Measurements from ENCODE around the gene BST2.
A peak's percentile ranks its signal among the peaks of the same experiment; 100 is the strongest.

The BST2 gene, protein sequence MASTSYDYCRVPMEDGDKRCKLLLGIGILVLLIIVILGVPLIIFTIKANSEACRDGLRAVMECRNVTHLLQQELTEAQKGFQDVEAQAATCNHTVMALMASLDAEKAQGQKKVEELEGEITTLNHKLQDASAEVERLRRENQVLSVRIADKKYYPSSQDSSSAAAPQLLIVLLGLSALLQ
- long read RNA-seq, donor 1, transcript BST2-201 (5 exons, 1,019 nt), result major isoform, 130 of 175 reads
- long read RNA-seq, donor 1, partial matches to known transcripts, result 26 of 175 reads
- long read RNA-seq, donor 1, other reads (novel, unspliced or antisense), result 17 of 175 reads
- long read RNA-seq, donor 2, transcript BST2-201 (5 exons, 1,019 nt), result major isoform, 53 of 102 reads
- long read RNA-seq, donor 2, partial matches to known transcripts, result 23 of 102 reads
- long read RNA-seq, donor 2, other reads (novel, unspliced or antisense), result 26 of 102 reads
- long read RNA-seq, donor 3, transcript BST2-201 (5 exons, 1,019 nt), result major isoform, 55 of 67 reads
- long read RNA-seq, donor 3, partial matches to known transcripts, result 9 of 67 reads
- long read RNA-seq, donor 3, other reads (novel, unspliced or antisense), result 0 of 67 reads
- long read RNA-seq, donor 4, transcript BST2-201 (5 exons, 1,019 nt), result major isoform, 75 of 142 reads
- long read RNA-seq, donor 4, partial matches to known transcripts, result 26 of 142 reads
- long read RNA-seq, donor 4, other reads (novel, unspliced or antisense), result 40 of 142 reads
- long read RNA-seq, donor 5, transcript BST2-201 (5 exons, 1,019 nt), result major isoform, 159 of 342 reads
- long read RNA-seq, donor 5, partial matches to known transcripts, result 164 of 342 reads
- long read RNA-seq, donor 5, other reads (novel, unspliced or antisense), result 17 of 342 reads
- long read RNA-seq, donor 6, transcript BST2-201 (5 exons, 1,019 nt), result major isoform, 40 of 146 reads
- long read RNA-seq, donor 6, partial matches to known transcripts, result 67 of 146 reads
- long read RNA-seq, donor 6, other reads (novel, unspliced or antisense), result 39 of 146 reads
- long read RNA-seq, donor 7, result 0 reads
- long read RNA-seq, donor 8, transcript BST2-201 (5 exons, 1,019 nt), result major isoform, 94 of 116 reads
- long read RNA-seq, donor 8, partial matches to known transcripts, result 17 of 116 reads
- long read RNA-seq, donor 8, other reads (novel, unspliced or antisense), result 5 of 116 reads

DNA sequence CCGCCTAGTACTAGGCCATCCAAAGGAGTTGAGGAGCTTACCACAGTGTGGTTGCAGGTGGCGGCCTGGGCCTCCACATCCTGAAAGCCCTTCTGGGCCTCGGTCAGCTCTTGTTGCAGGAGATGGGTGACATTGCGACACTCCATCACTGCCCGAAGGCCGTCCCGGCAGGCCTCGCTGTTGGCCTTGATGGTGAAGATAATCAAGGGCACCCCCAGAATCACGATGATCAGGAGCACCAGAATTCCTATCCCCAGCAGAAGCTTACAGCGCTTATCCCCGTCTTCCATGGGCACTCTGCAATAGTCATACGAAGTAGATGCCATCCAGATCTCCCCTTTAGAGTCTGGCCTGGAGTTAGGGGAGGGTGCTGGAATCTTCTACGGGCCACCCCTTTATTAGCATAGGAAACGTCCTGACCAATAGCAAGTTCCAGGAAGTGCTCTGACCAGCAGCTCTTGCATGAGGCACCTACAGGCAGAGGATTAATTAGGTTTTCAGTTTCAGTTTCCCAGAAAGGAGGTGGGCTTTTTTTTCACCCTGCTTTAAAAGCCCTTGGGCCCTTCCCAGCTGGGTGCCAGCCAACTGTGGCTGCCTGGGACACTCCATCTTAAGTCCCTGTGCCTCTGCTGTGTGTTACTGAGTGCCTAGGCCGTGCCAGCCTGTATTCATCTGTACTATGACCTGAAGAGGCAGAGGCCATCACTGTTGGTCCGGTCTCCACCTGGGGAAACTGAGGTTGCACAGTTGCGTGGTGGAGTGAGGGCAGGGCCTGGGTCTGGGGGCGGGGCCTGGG, at the start of gene BST2:
BST2 (minus strand) TSS at position 381 of the 796 bp plus-strand sequence; CDS start at position 326, 55 bp downstream.
- no peak for DNase-seq

DNA sequence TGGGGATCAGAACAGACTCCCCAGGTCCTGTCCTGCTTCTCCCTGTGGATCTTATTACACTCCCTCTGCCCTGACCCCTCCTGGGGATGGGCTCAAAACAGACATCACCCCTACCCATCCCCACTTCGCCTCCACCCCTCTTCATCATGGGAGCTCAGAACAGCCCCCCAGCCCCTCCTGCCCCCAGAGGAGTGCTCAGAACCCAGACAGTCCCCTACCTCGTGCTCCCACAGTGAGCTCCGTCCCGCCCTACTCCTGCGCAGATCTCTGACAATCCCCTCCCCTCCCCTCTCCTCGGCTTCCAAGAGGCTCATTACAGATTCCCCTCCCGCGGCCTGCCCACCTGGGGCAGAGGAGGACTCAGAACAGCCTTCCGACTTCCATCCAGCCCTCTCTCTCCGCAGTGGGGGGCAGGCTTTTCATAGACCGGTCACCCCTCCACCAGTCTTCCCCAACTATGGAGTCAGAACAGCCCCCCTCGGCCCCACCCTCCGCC, 49.2 kb upstream of the BST2 start:
- no peak for DNase-seq

DNA sequence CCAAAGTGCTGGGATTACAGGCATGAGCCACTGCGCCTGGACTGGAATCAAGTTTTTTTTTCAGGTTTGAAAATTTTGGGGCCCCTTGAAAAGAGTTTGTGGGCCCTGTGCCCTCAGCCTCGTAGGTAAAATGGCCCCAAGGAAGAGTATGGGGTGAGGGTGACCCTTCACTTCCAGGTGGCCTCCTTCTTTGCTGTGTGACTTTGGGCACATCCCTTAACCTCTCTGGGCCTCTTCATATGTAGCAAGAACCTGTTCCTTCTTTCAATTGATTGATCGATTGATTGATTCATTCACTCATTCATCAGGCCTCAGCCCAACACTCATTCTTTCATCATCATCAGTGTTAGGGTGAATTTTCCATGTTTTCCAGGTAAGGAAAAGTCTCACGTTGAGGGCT, 46.4 kb upstream of the BST2 start:
- DNase-seq, result no peak

DNA sequence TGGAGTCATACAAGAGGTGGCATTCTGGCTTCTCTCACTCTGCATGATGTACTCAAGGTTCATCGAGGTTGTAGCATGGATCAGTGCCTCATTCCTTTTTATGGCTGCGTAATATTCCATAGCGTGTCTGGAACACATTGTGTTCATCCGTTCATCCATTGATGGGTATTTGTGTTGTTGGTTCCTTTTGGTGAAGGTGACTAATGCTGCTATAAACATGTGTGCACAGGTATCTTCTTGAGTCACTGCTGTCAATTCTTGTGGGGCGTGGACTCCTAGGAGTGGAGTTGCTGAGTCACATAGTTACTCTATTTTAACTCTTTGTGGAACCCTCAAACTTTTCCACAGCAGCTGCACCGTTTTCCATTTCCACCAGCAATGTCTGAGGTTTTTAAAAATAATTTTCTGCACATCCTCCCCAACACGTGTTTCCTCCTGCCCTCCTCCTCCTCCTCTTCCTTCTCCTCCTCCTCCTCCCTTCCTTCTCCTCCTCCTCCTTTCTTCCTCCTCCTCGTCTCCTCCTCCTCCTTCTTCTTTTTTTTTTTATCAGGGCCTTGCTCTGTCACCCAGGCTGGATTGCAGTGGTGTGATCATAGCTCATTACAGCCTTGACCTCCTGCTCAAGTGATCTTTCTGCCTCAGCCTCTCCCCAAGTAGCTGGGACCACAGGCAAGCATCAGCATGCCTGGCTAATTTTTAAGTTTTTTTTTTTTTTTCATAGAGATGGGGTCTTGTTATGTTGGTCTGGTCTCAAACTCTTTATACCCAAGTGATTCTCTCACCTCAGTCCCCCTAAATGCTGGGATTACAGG, 45.0 kb upstream of the BST2 start:
- no peak for DNase-seq

DNA sequence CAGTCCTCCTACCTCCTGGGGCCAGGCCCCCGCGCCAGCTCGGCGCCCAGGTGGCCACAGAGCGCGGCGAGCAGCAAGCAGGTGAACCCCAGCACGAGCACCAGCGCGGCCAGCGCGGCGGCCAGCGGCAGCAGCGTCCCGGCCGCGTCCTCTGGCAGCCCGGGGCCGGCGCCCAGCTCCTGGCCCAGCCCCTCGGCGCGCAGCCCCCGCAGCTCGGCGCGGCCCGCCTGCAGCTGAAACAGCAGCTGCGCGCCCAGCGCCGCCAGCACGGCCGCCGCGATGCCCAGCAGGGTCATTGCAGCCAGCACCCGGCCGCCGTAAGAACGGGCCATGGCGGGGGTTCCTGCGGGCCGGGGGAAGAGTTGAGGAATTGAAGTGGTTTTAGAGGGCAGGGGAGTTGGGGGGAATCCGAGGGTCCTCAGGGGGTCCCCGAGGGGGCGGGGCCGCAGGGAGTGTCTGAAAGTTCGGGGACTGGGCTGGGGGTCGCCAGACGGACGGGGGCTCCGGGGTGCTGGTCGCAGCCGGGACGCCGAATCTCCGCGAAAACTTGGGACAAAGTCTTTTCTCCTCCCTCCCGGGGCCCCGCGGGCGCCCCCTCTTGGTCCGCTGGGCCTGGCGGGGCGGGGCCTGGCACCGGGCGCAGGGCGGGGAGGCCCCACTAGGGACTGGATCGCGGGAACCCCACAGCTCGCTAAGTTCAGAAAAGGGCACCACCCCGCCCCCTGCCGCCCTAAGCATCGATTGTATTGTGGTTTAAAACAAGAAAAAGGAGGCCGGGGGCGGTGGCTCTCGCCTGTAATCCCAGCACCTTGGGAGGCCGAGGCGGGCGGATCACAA, 42.9 kb upstream of the BST2 start, which contains the start of gene TMEM221:
TMEM221 (minus strand) TSS at position 538 of the 837 bp plus-strand sequence; CDS start at position 332, 206 bp downstream.
- DNase-seq, result peak; percentile 66

DNA sequence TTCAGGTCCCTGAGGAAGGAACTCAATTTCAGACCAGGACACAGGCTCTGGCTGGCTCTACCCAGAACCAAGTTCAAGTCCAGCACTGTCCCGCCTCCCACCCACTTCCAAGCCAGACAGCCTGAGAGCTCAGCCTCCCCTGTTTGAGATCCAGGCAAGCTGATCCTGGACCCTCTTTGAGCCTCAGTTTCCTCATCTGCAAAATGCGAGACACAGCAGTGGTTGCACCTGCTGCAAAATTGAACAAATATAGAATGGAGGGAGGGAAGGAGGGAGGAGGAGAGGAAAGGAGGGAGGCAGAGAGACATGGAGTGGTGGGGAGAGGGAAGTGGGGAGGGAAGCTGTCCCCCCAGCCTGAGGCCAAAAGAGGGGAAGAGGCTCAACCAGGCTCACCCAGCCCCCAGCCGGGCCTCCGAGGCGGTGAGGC, 42.3 kb upstream of the BST2 start:
- DNase-seq, result no peak

DNA sequence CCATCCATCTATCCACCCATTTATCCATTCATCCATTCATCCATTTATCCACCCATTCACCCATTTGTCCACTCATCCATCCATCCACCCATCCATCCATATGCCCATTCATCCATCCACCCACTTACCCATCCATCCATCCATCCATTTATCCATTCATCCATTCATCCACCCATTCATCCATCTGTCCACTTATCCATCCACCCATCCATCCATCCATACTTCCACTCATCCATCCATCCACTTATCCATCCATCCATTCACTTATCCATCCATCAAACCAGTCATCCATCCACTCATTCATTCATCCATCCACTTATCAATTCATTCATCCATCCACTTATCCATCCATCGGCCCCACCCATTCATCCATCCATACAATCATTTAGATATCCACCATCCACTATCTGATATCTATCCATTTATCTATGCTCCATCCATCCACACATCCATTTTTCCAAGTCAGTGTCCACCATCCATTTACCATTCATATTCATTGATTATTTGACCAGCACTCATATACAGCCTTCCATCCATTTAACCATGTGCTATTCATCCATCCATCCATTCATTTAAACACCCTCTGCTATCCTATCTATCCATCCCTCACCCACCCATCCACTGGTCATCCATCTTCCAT, 40.2 kb upstream of the BST2 start:
- DNase-seq, result no peak

DNA sequence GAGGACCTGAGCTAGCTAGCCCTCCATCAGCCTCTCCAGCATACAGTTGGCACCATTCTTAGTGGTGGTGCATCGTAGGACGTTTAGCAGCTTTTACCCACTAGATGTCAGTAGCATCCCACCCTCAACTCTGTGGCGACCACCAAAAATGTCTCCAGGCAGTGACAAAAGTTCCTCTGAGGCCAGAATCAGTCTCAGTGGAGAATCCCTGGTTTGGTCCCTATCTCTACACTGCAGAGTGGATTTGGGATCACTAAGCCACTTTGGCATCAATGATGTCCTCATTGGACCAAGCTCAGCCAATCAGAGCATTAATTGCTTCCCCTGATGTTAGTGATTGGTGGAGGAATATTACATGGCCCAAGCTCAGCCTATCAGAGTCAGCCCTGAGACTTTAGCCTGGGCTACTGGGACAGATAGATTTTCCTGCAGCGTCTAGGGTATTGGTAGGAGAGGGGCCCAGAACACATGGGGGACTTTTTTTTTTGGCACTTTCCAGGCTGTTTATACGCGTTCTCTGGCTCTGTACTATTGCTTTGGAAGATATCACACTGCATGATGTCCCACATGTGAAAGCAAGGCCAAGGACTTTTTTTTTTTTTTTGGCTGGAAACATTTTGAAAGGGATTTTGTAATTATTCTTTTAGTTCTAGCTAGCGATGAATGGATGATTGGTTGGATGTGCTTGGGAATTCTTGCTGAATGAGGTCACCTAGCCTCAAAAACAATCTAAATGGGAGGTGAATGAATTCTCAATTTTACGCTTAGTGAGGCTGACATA, 36.0 kb upstream of the BST2 start:
- no peak for DNase-seq

DNA sequence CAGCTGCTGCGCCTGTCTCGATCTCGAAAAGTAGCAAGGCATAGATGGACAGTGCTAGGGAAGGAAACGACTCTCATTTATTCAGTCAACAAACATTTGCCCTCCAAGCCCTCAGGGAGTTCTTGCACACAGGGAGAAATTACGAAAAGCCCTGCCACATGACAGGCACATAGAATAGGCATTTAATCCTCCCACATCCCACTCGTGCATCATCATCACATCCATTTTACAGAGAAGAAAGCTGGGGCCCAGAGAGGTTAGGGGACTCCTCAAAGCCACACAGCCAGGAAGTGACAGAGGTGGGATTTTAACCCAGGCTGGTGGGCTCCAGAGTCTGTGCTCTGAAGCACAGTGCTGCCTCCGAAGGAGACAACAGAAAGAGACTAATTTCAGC, 31.4 kb upstream of the BST2 start:
- DNase-seq, result no peak

DNA sequence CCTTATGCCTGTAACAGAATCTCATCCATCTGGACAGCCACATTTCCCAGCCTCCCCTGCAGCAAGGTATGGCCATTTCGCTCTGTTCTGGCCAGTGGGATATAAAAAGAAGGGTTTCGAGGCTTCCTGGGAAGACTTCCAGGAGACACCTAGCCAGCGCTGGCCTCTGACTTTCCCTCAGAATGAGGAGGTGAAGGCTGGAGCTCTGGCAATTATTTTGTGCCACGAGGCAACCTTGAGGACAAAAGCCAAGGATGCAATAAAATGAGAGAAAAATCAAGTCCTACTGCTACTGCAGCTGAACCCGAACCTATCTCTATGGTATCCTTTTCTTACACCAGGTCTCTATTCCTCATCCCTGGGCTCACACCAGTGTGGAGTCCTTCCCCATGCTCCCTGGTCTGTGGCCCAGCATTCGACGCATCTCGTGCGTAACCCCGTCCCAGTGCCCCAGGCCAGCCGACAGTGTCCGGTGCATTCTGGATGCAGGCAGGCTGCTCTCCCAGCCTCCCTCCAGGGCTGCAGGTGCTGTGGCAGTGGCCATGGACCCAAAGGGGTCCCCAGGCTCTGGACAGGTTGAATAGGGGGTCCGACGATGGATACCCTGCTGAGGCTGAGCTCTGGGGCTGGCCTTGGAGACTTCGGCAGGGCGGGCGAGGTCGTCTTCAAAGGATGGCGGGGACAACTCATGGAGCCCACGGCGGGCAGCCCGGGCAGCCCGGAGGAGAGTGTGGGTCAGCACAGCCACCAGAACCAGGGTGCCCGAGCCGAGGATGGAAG, 30.9 kb upstream of the BST2 start:
- DNase-seq, result no peak

DNA sequence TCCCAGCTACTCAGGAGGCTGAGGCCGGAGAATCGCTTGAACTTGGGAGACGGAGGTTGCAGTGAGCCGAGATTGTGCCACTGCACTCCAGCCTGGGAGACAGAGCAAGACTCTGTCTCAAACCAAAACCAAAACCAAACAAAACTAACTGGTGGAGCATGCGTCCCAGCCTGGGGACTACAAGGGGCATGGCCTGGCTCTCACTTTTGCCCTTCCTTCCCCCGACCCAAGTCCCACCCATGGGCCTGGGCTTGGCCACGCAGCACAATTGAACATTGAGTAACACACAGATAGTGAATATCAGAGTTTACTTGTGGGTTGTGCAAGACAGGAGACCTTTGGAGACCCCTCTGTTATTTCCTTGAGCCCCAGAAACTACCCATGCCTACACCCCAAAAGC, 29.8 kb upstream of the BST2 start:
- DNase-seq, result no peak

DNA sequence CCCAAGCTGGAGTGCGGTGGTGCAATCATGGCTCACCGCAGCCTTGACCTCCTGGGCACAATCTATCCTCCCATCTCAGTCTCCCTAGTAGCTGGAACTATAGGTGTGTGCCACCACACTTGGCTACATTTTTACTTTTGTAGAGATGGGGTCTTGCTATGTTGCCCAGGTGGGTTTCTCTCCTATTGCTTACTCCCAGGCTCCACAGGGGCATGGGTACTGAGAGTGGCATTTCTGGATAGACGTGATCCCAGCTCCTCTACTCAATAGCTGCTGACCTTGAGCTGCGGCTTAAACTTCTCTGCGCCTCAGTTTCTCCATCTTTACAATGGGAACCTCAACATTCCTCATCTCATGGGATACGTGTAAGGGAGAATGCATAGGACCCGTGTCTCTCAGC, 26.0 kb upstream of the BST2 start:
- no peak for DNase-seq

DNA sequence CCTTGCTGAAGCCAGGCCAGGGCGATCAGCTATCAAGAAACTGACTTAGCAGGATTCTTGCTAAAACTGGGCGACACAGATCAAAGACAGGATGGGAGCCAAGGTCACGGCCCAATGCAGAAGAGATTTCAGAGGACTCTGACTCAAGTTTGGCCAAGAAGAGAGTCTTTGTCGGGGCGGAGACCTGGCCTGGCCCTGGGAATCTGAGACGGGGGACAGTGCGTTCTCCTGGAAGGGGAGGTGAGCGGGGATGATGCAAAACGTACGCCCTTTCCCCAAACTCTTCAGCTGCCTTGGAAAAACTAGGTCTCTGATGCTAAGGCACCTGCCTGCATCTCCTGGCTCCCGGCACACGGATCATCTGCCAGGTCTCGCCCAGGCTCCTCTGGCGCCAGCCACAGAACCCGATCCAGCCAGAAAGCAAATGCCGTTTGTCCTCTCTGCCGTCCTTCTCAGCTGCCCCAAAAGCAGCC, 24.2 kb upstream of the BST2 start:
- DNase-seq, result peak; percentile 45

DNA sequence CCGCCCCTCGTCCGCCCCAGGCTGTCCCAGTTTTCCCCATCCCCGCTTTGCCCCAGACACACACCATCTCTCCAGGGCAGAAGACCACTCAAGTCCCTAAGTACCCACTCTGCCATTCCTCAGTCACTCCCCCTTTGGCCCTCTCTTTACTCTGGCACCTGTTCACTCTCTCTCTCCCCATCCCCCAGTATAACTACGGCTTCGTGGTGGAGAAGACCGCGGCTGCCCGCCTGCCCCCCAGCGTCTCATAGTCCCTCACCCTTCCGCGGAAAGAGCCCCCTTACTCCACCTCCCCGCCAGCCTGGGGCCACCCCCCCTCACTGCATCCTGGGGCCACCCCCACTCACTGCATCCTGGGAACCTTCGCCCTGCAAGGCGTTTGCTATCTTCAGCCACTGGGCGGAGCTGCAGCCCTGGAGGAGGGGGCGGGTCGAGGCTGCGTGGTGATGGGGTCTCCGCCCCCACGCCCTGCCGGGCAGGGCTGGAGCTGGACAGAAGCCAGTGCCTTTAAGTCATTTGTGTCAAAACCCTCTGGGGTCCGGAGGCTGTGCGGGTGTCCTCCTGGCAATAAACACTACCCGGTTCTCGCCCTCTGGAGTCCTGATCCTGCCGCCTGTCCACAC, 19.4 kb upstream of the BST2 start:
- DNase-seq, result peak; percentile 62

DNA sequence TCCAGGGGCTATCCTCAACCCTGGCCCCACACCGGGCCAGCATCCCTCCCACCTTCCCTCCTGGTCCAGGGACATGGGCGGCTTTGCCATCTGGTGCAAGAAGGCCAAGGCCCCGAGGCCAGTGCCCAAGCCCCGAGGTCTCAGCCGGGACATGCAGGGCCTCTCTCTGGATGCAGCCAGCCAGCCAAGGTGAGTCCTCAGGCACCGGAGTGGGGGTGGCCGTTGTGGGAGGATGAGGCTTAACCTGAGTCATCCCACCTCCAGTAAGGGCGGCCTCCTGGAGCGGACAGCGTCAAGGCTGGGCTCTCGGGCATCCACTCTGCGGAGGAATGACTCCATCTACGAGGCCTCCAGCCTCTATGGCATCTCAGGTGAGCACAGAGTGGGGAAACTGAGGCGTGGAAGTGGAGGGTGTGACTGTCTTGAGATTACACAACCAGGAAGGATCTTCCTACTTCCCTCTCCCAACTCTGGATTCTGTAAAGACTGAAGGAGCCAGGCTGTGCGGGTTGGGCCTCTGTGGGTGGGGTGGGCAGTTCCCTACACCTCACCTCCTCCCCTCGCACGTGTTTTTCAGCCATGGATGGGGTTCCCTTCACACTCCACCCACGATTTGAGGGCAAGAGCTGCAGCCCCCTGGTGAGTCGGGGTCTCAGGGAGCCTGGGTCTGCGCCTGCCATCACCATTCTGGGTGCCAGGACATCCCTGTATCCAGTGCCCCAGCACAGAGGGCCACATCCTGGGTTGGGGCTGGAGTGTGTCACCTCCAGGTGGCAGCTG, 18.2 kb upstream of the BST2 start:
- DNase-seq, result no peak

DNA sequence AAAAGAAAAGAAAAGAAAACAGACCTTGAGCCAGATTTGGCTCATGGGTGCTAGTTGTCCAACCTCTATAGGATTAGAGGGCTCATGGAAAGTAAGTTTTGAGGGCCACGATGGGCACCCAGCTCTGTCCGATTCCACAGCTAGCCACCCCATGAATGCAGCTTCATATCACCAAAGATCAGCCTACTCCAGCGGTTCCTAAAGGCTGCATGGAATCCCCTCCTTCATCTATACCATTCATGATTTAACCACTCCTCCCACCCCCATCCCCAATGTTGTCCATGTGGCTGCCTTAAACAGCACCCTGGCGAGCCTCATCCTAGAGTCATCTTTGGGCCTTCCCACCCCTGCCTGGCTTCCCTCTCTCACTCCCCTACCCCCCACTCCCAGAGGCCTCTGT, 16.5 kb upstream of the BST2 start:
- no peak for DNase-seq

Data from right kidney (tissue), 9 donors.